ENCODE results near the gene PTMS. TPM values are rescaled to one million over a fixed set of nuclear protein-coding genes. Genes with fewer than 3 reads are reported as not detected.
A peak's percentile ranks its signal among the peaks of the same experiment; 100 is the strongest.

The PTMS gene
- total RNA-seq, 1 donor from 2014 or later: 966 TPM

DNA sequence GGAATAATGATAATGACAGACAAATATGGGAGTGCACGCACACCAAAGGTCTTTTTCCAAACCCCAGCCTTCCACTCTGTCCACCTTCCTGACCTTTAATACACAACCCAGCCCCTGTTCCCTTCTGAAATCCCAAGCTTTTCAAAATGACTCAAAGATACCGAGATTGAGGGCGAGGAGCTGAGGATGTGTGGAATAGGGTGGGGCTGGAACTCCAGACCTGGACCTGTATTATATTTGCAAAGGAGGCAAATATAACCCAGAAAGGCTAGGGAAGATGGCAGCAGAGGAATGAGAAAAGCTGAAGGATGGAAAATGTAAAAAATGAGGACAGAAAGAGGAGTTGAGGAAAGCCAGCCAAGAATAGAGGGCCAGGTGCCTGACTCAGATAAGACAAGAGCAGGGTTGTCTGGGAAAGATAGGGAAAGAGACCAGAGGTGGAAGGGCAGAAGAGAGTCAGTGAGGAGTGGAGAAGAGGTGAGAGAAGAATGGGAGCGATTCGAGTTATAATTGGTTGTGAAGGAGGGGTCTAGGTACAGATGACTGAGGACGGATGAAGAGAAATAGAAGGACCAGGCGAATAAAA, 1.0 kb upstream of the PTMS start:
- Mint-ChIP-seq H3K27me3 (ENCODE audit: unreplicated experiment) (peaks cover 44% of the 10 kb centered on the region), H3K36me3 (ENCODE audit: unreplicated experiment) (no peaks in the 10 kb centered on the region), H3K27ac (ENCODE audit: unreplicated experiment) (peak overlapping the region; percentile 99), H3K9me3 (ENCODE audit: unreplicated experiment) (peaks cover 47% of the 10 kb centered on the region), H3K4me3 (ENCODE audit: unreplicated experiment) (peak overlapping the region; percentile 95), H3K4me1 (ENCODE audit: low read depth, unreplicated experiment) (peaks cover 33% of the 10 kb centered on the region)
- TF ChIP-seq, protein P1, sequence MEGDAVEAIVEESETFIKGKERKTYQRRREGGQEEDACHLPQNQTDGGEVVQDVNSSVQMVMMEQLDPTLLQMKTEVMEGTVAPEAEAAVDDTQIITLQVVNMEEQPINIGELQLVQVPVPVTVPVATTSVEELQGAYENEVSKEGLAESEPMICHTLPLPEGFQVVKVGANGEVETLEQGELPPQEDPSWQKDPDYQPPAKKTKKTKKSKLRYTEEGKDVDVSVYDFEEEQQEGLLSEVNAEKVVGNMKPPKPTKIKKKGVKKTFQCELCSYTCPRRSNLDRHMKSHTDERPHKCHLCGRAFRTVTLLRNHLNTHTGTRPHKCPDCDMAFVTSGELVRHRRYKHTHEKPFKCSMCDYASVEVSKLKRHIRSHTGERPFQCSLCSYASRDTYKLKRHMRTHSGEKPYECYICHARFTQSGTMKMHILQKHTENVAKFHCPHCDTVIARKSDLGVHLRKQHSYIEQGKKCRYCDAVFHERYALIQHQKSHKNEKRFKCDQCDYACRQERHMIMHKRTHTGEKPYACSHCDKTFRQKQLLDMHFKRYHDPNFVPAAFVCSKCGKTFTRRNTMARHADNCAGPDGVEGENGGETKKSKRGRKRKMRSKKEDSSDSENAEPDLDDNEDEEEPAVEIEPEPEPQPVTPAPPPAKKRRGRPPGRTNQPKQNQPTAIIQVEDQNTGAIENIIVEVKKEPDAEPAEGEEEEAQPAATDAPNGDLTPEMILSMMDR (IDR thresholded peaks at IDR 0.05; ENCODE audit: partially characterized antibody, unreplicated experiment): no peak
- DNase-seq: no peak

- DNase-seq: peak; percentile 80
- Mint-ChIP-seq H3K4me1 (ENCODE audit: low read depth, unreplicated experiment) (peaks cover 30% of the 10 kb centered on the region), H3K36me3 (ENCODE audit: unreplicated experiment) (peaks cover 5% of the 10 kb centered on the region), H3K4me3 (ENCODE audit: unreplicated experiment) (peak overlapping the region; percentile 99), H3K27me3 (ENCODE audit: unreplicated experiment) (peaks cover 47% of the 10 kb centered on the region), H3K9me3 (ENCODE audit: unreplicated experiment) (peaks cover 48% of the 10 kb centered on the region), H3K27ac (ENCODE audit: unreplicated experiment) (peak overlapping the region; percentile 99)
- TF ChIP-seq, protein P1 (IDR thresholded peaks at IDR 0.05; ENCODE audit: partially characterized antibody, unreplicated experiment): peak; percentile 33
Measured at GRCh38 chr12:6766651-6767349, 637 bp downstream of the PTMS start.

GRCh38 chr12:6767353-6768319, 1.5 kb downstream of the PTMS start:
- peaks cover 45% of the 10 kb centered on the region for H3K9me3 Mint-ChIP-seq (ENCODE audit: unreplicated experiment)
- peaks cover 28% of the 10 kb centered on the region for H3K4me1 Mint-ChIP-seq (ENCODE audit: low read depth, unreplicated experiment)
- H3K36me3 Mint-ChIP-seq (ENCODE audit: unreplicated experiment): peaks cover 6% of the 10 kb centered on the region
- peak; percentile 42 for DNase-seq
- TF ChIP-seq, protein P1 (IDR thresholded peaks at IDR 0.05; ENCODE audit: partially characterized antibody, unreplicated experiment): no peak
- H3K4me3 Mint-ChIP-seq (ENCODE audit: unreplicated experiment): peak overlapping the region; percentile 99
- H3K27ac Mint-ChIP-seq (ENCODE audit: unreplicated experiment): peak overlapping the region; percentile 99
- peaks cover 47% of the 10 kb centered on the region for H3K27me3 Mint-ChIP-seq (ENCODE audit: unreplicated experiment)

GRCh38 chr12:6768437-6768914, 2.3 kb downstream of the PTMS start:
- TF ChIP-seq, protein P1 (IDR thresholded peaks at IDR 0.05; ENCODE audit: partially characterized antibody, unreplicated experiment): no peak
- peak; percentile 33 for DNase-seq
- Mint-ChIP-seq H3K36me3 (ENCODE audit: unreplicated experiment) (peaks cover 6% of the 10 kb centered on the region), H3K4me1 (ENCODE audit: low read depth, unreplicated experiment) (peaks cover 26% of the 10 kb centered on the region), H3K27ac (ENCODE audit: unreplicated experiment) (peak overlapping the region; percentile 99), H3K4me3 (ENCODE audit: unreplicated experiment) (peak overlapping the region; percentile 99), H3K27me3 (ENCODE audit: unreplicated experiment) (peaks cover 49% of the 10 kb centered on the region), H3K9me3 (ENCODE audit: unreplicated experiment) (peaks cover 45% of the 10 kb centered on the region)
